ENCODE measurements around the gene NLK. TPM values are rescaled to one million over a fixed set of nuclear protein-coding genes. Genes with fewer than 3 reads are reported as not detected.
A peak's percentile ranks its signal among the peaks of the same experiment; 100 is the strongest.

NLK gene
- polyA plus RNA-seq, 1 experiment = 24.5 TPM

GRCh38 chr17:28187931-28188330, 145.5 kb downstream of the NLK start:
- CTCF ChIA-PET = interaction anchor here (0.6 kb wide), 1 partner anchor 239 kb away, joined by 8 read pairs; no protein-coding TSS in a partner anchor
- H3K4me3 ChIP-seq (ENCODE audit: low read depth, low read length) = no peak overlapping the region

GRCh38 chr17:28188841-28189263, 146.4 kb downstream of the NLK start:
- no peak for TF ChIP-seq CTCF (IDR thresholded peaks at IDR 0.05; ENCODE audit: low read depth, low read length)
- no peak overlapping the region for H3K4me3 ChIP-seq (ENCODE audit: low read depth, low read length)
- H3K27me3 ChIP-seq (ENCODE audit: control insufficient read depth, insufficient read depth, low read length) = no peaks in the 10 kb centered on the region
- H3K9me3 ChIP-seq (ENCODE audit: control insufficient read depth, insufficient read depth, low read length) = peaks cover 3% of the 10 kb centered on the region; the same call in 1 of the 2 replicates
- H3K27ac ChIP-seq (ENCODE audit: low read depth, low read length) = no peak overlapping the region
- ChIA-PET CTCF (no interaction called here), POLR2A (no interaction called here)
- peak; percentile 24 for DNase-seq (ENCODE audit: low read depth, low spot score)

More at GRCh38 chr17:28187931-28188330, 145.5 kb downstream of the NLK start:
- no peak for TF ChIP-seq CTCF (IDR thresholded peaks at IDR 0.05; ENCODE audit: low read depth, low read length)
- Histone ChIP-seq H3K27me3 (ENCODE audit: control insufficient read depth, insufficient read depth, low read length) (no peaks in the 10 kb centered on the region), H3K9me3 (ENCODE audit: control insufficient read depth, insufficient read depth, low read length) (peaks cover 3% of the 10 kb centered on the region; the same call in 1 of the 2 replicates), H3K27ac (ENCODE audit: low read depth, low read length) (no peak overlapping the region)
- POLR2A ChIA-PET = no interaction called here
- no peak for DNase-seq (ENCODE audit: low read depth, low spot score)

GRCh38 chr17:28189667-28190066, 147.2 kb downstream of the NLK start:
- Histone ChIP-seq H3K27ac (ENCODE audit: low read depth, low read length) (no peak overlapping the region), H3K27me3 (ENCODE audit: control insufficient read depth, insufficient read depth, low read length) (no peaks in the 10 kb centered on the region), H3K4me3 (ENCODE audit: low read depth, low read length) (no peak overlapping the region), H3K9me3 (ENCODE audit: control insufficient read depth, insufficient read depth, low read length) (peaks cover 3% of the 10 kb centered on the region; the same call in 1 of the 2 replicates)
- POLR2A ChIA-PET = no interaction called here
- CTCF ChIA-PET = interaction anchor here (1.4 kb wide), 1 partner anchor 296 kb away, joined by 3 read pairs; no protein-coding TSS in a partner anchor
- no peak for TF ChIP-seq CTCF (IDR thresholded peaks at IDR 0.05; ENCODE audit: low read depth, low read length)
- DNase-seq (ENCODE audit: low read depth, low spot score) = no peak

DNA sequence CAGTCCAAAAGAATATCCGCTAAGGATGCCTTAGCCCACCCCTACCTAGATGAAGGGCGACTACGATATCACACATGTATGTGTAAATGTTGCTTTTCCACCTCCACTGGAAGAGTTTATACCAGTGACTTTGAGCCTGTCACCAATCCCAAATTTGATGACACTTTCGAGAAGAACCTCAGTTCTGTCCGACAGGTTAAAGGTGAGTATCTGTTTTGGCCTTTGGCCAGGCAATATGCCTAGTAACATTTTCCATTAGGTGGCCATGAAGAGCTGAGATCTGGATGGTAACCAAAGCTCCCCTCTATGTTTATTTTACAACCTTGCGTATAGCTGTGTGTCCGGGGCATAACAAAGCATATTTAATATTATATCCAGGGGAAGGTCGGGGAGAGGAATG, 148.5 kb downstream of the NLK start:
- peaks cover 3% of the 10 kb centered on the region; the same call in 1 of the 2 replicates for H3K9me3 ChIP-seq (ENCODE audit: control insufficient read depth, insufficient read depth, low read length)
- H3K27ac ChIP-seq (ENCODE audit: low read depth, low read length) = no peak overlapping the region
- POLR2A ChIA-PET = no interaction called here
- CTCF ChIA-PET = interaction anchor here (1.4 kb wide), 1 partner anchor 297 kb away, joined by 3 read pairs; no protein-coding TSS in a partner anchor
- TF ChIP-seq CTCF (IDR thresholded peaks at IDR 0.05; ENCODE audit: low read depth, low read length) = no peak
- no peak overlapping the region for H3K4me3 ChIP-seq (ENCODE audit: low read depth, low read length)
- H3K27me3 ChIP-seq (ENCODE audit: control insufficient read depth, insufficient read depth, low read length) = no peaks in the 10 kb centered on the region
- DNase-seq (ENCODE audit: low read depth, low spot score) = no peak

- Histone ChIP-seq H3K27me3 (ENCODE audit: control insufficient read depth, insufficient read depth, low read length) (no peaks in the 10 kb centered on the region), H3K9me3 (ENCODE audit: control insufficient read depth, insufficient read depth, low read length) (no peaks in the 10 kb centered on the region), H3K27ac (ENCODE audit: low read depth, low read length) (no peak overlapping the region), H3K4me3 (ENCODE audit: low read depth, low read length) (no peak overlapping the region)
- CTCF ChIA-PET = no interaction called here
- POLR2A ChIA-PET = no interaction called here
- DNase-seq (ENCODE audit: low read depth, low spot score) = no peak
- TF ChIP-seq CTCF (IDR thresholded peaks at IDR 0.05; ENCODE audit: low read depth, low read length) = no peak
Observed at GRCh38 chr17:28193241-28193640, 150.8 kb downstream of the NLK start.
